Measurements from ENCODE around the gene UNC5B. TPM values are rescaled to one million over a fixed set of nuclear protein-coding genes. Genes with fewer than 3 reads are reported as not detected.
A peak's percentile ranks its signal among the peaks of the same experiment; 100 is the strongest.
"Not testable (repeated sequence)": the region's sequence is repeated elsewhere in the genome, so short reads cannot be mapped to it uniquely, and the experiment has no call there.

The UNC5B gene
- total and polyA plus RNA-seq, 11 donors, result 4.8 to 22.8 (median 10.1) TPM

DNA sequence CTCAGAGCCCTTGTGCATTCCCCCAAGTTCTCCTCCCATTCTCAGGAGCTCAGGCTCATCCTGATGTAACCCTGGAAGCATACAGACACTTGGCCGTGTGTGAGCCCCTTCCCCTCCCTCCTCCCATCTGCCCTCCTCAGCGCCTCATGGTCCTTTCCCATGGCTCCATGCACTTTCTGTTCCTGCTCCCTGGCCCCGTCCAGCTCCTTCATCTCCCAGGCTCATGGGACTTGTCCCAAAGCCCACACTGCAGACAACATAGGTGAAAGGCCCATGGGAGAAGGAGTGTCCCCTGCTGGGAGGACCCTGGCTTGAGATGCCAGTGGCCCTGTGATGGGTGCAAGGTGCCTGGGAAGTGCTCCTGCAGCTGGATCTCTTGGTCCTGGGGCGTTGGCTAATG is 82.5 kb downstream of the UNC5B start:
- ATAC-seq (no peak), DNase-seq (peak in 1 of 5 donors; percentile 16)
- H3K4me1 ChIP-seq, result peaks cover 0 to 8% (median 6%) of the 10 kb centered on the region in 12 donors
- H3K36me3 ChIP-seq, result peaks cover 0 to 99% (median 59%) of the 10 kb centered on the region in 9 donors
- no peaks in the 10 kb centered on the region for H3K9me3 ChIP-seq
- H3K4me3 ChIP-seq, result no peak overlapping the region
- TF ChIP-seq POLR2A (IDR thresholded peaks at IDR 0.05), result no peak
- TF ChIP-seq, protein P1, sequence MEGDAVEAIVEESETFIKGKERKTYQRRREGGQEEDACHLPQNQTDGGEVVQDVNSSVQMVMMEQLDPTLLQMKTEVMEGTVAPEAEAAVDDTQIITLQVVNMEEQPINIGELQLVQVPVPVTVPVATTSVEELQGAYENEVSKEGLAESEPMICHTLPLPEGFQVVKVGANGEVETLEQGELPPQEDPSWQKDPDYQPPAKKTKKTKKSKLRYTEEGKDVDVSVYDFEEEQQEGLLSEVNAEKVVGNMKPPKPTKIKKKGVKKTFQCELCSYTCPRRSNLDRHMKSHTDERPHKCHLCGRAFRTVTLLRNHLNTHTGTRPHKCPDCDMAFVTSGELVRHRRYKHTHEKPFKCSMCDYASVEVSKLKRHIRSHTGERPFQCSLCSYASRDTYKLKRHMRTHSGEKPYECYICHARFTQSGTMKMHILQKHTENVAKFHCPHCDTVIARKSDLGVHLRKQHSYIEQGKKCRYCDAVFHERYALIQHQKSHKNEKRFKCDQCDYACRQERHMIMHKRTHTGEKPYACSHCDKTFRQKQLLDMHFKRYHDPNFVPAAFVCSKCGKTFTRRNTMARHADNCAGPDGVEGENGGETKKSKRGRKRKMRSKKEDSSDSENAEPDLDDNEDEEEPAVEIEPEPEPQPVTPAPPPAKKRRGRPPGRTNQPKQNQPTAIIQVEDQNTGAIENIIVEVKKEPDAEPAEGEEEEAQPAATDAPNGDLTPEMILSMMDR (IDR thresholded peaks at IDR 0.05), result no peak
- no peak overlapping the region for H3K27ac ChIP-seq
- H3K27me3 ChIP-seq, result no peaks in the 10 kb centered on the region
- intact Hi-C loops (cut with DNase I), result no loop called here
- WGBS, 4 donors, result 91 to 92% (median 92%) methylated on average over 4 of the region's 4 CpGs

DNA sequence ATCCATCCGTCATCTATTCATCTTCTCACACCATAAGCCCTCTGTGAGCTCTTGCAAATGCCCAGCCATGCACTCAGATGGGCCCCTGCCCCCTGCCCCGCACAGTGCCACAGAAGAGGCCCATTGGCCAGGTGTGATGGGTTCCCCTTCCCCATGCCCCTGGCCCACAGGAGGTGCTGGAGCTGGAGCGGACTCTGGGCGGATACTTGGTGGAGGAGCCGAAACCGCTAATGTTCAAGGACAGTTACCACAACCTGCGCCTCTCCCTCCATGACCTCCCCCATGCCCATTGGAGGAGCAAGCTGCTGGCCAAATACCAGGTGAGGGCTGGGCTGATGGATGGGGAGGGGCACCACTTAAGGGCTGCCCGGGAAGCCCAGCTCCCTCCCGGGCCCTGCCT is 83.3 kb downstream of the UNC5B start:
- Histone ChIP-seq H3K4me1 (peaks cover 0 to under 1% (median 0%) of the 10 kb centered on the region in 12 donors), H3K4me3 (no peak overlapping the region), H3K27me3 (no peaks in the 10 kb centered on the region), H3K9me3 (no peaks in the 10 kb centered on the region), H3K27ac (no peak overlapping the region), H3K36me3 (peaks cover 0 to 99% (median 62%) of the 10 kb centered on the region in 9 donors)
- ATAC-seq, result no peak
- DNase-seq, result peak in 1 of 5 donors; percentile 22
- WGBS, 4 donors, result 90 to 97% (median 93%) methylated on average over 9 of the region's 9 CpGs
- intact Hi-C loops (cut with DNase I), result no loop called here
- TF ChIP-seq, protein P1 (IDR thresholded peaks at IDR 0.05), result no peak
- no peak for TF ChIP-seq POLR2A (IDR thresholded peaks at IDR 0.05)

DNA sequence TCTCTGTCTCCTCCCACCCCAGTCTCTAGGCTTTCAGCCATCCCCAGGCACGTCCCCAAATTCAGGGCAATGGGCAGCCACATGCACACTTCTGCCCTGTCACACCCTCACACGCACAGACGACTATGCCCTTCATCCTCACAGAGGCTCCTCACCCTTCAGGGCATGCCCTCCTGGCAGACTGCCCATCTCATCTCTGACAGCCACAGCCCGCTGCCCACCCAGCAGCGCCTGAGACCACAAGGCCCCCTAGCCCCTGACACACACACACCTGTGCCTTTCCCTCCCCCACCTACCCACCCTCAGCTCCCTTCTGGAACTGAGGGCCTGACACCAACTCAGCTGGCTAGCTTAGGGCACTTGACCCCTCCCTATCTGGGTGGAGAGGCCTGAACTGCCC is 83.7 kb downstream of the UNC5B start:
- TF ChIP-seq POLR2A (IDR thresholded peaks at IDR 0.05), result no peak
- TF ChIP-seq, protein P1 (IDR thresholded peaks at IDR 0.05), result no peak
- ATAC-seq, result no peak
- H3K36me3 ChIP-seq, result peaks cover 0 to 99% (median 61%) of the 10 kb centered on the region in 9 donors

DNA sequence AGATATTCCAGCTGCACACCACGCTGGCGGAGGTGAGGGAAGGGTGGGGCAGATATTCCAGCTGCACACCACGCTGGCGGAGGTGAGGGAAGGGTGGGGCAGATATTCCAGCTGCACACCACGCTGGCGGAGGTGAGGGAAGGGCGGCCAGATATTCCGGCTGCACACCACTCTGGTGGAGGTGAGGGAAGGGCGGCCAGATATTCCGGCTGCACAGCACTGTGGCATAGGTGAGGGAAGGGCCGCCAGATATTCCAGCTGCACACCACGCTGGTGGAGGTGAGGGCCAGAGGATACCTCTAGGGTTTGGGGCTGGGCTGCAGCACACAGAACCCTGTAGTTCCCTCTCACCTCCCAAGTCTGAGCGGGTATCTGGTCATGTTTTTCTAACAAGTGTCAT is 84.4 kb downstream of the UNC5B start:
- H3K27me3 ChIP-seq; H3K4me1 ChIP-seq; H3K27ac ChIP-seq; H3K4me3 ChIP-seq; H3K9me3 ChIP-seq; intact Hi-C loops (cut with DNase I); DNase-seq; ATAC-seq: not testable (repeated sequence)
- WGBS, 4 donors, result 80 to 93% (median 86%) methylated on average over 12 to 13 of the region's 13 CpGs
- peaks cover 0 to 97% (median 54%) of the 10 kb centered on the region in 9 donors for H3K36me3 ChIP-seq

More for the DNA sequence above, 83.7 kb downstream of the UNC5B start:
- peak in 1 of 5 donors; percentile 27 for DNase-seq
- 67 to 76% (median 72%) methylated on average over 5 of the region's 5 CpGs for WGBS, 4 donors
- H3K9me3 ChIP-seq, result no peaks in the 10 kb centered on the region
- intact Hi-C loops (cut with DNase I), result no loop called here
- no peaks in the 10 kb centered on the region for H3K27me3 ChIP-seq
- no peaks in the 10 kb centered on the region for H3K4me1 ChIP-seq
- H3K4me3 ChIP-seq, result no peak overlapping the region
- H3K27ac ChIP-seq, result no peak overlapping the region

DNA sequence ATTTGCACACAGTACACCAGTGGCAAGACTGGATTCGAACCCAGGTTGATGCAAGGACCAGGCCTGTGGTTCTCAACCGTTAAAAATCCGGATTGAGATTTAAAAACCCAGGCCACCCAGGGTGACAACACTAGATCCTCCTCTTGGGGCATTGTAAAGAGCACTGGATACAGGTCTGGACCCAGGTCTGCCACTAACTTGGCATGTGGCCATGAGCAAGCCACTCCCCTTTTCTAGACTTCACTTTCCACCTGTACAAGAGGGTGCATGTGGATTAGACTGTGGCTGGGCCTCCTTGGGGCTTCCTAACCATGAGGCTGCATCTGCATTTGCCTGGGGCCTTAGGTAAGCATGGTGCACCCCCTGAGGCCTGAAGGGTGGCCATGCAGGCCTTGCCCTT is 85.0 kb downstream of the UNC5B start:
- Histone ChIP-seq H3K4me3 (no peak overlapping the region), H3K9me3 (no peaks in the 10 kb centered on the region), H3K4me1 (no peaks in the 10 kb centered on the region), H3K27ac (no peak overlapping the region), H3K27me3 (no peaks in the 10 kb centered on the region), H3K36me3 (peaks cover 0 to 95% (median 49%) of the 10 kb centered on the region in 9 donors)
- intact Hi-C loops (cut with DNase I), result no loop called here
- ATAC-seq, result no peak
- DNase-seq, result no peak
- WGBS, 4 donors, result 92 to 97% (median 95%) methylated on average over 3 of the region's 3 CpGs
- TF ChIP-seq POLR2A (IDR thresholded peaks at IDR 0.05), result no peak
- TF ChIP-seq, protein P1 (IDR thresholded peaks at IDR 0.05), result no peak
